HepG2 (cell line): ENCODE results near the gene C11orf91. TPM values are rescaled to one million over a fixed set of nuclear protein-coding genes. Genes with fewer than 3 reads are reported as not detected.
A peak's percentile ranks its signal among the peaks of the same experiment; 100 is the strongest.

Source experiments
- CEBPB ChIP-seq: IDR thresholded peaks from 2 replicates; pipeline ENCODE4 v1.6.1; 2011; ENCODE audit warnings: low read depth, low read length, improper control_type of control experiment, borderline replicate concordance
- E2F5 ChIP-seq: sonication (generic); formaldehyde crosslinking; conservative IDR thresholded peaks from 2 replicates; pipeline ENCODE4 v1.4.0; 2020; ENCODE audit warnings: missing genetic modification reagents
- EHMT2 ChIP-seq: fragments of 200-600 bp; sonication (generic); IDR thresholded peaks from 2 replicates; pipeline ENCODE4 v1.7.0; 2017; ENCODE audit warnings: antibody characterized with exemption, low read depth, low read length, borderline replicate concordance
- GLMP ChIP-seq: sonication (generic); formaldehyde crosslinking; IDR thresholded peaks from 2 replicates; pipeline ENCODE4 v1.9.0; 2021; ENCODE audit warnings: missing genetic modification reagents, mild to moderate bottlenecking, borderline replicate concordance
- HDAC1 ChIP-seq: sonication (generic); formaldehyde crosslinking; IDR thresholded peaks from 2 replicates; pipeline ENCODE4 v1.5.1; 2020; ENCODE audit warnings: mild to moderate bottlenecking, missing genetic modification reagents
- HNF4G ChIP-seq, 2 experiments: sonication (generic) in 1 of 2; formaldehyde crosslinking in 1 of 2; IDR thresholded peaks; 2 replicates each; pipeline versions ENCODE4 v1.4.0 to v1.6.1; 2011 to 2020; ENCODE audit warnings: borderline replicate concordance in 2 of 2, low read depth in 2 of 2, mild to moderate bottlenecking in 2 of 2, low read length in 1 of 2, missing genetic modification reagents in 1 of 2, moderate library complexity in 1 of 2
- MTA1 ChIP-seq: sonication (generic); formaldehyde crosslinking; IDR thresholded peaks from 2 replicates; pipeline ENCODE4 v1.4.0; 2020; ENCODE audit warnings: missing genetic modification reagents, mild to moderate bottlenecking, borderline replicate concordance
- REST ChIP-seq, 2 experiments: IDR thresholded peaks; 2 replicates each; pipeline ENCODE4 v1.6.1; 2011 to 2012; ENCODE audit warnings: low read length in 2 of 2, borderline replicate concordance in 1 of 2, low read depth in 1 of 2, mild to moderate bottlenecking in 1 of 2, moderate library complexity in 1 of 2
- RNF2 ChIP-seq: fragments of 450-650 bp; conservative IDR thresholded peaks from 2 replicates; pipeline ENCODE4 v1.6.1; 2016; ENCODE audit warnings: low read depth
- TARDBP ChIP-seq: sonication (generic); formaldehyde crosslinking; IDR thresholded peaks from 2 replicates; pipeline ENCODE4 v1.8.0; 2022; ENCODE audit warnings: mild to moderate bottlenecking, missing genetic modification reagents
- TRIM24 ChIP-seq: sonication (generic); formaldehyde crosslinking; IDR thresholded peaks from 2 replicates; pipeline ENCODE4 v1.8.0; 2022; ENCODE audit warnings: mild to moderate bottlenecking, missing genetic modification reagents
- UBTF ChIP-seq: sonication (generic); formaldehyde crosslinking; IDR thresholded peaks from 2 replicates; pipeline ENCODE4 v1.4.0; 2020; ENCODE audit warnings: mild to moderate bottlenecking, missing genetic modification reagents
- ZMYM4 ChIP-seq: sonication (generic); formaldehyde crosslinking; IDR thresholded peaks from 2 replicates; pipeline ENCODE4 v1.8.1; 2023; ENCODE audit warnings: mild to moderate bottlenecking, missing genetic modification reagents
- ZNF207 ChIP-seq: fragments of 450-650 bp; IDR thresholded peaks from 2 replicates; pipeline ENCODE4 v1.6.1; 2016; ENCODE audit warnings: antibody characterized with exemption, borderline replicate concordance
- ZNF614 ChIP-seq: IDR thresholded peaks from 2 replicates; pipeline ENCODE4 v1.6.1; 2018; ENCODE audit warnings: missing biosample characterization, missing genetic modification reagents, inconsistent platforms, borderline replicate concordance
- ZNF777 ChIP-seq: sonication (generic); formaldehyde crosslinking; IDR thresholded peaks from 2 replicates; pipeline ENCODE4 v1.4.0; 2020; ENCODE audit warnings: missing genetic modification reagents
- ZNF841 ChIP-seq: sonication (generic); formaldehyde crosslinking; IDR thresholded peaks from 2 replicates; pipeline ENCODE4 v1.8.1; 2023; ENCODE audit warnings: missing genetic modification reagents, borderline replicate concordance
- ZNF878 ChIP-seq: sonication (generic); formaldehyde crosslinking; IDR thresholded peaks from 2 replicates; pipeline ENCODE4 v1.8.1; 2023; ENCODE audit warnings: mild to moderate bottlenecking, missing genetic modification reagents, moderate library complexity
- polyA plus RNA-seq, 8 experiments: library from polyadenylated mRNA; depleted of rRNA in 3 of 8; stranded (reverse) in 7 of 8; unstranded in 1 of 8; fragments of >200 nt; fragmentation: Illumina TruSeq in 4 of 8; extraction: Trizol in 4 of 8; gene quantifications; 2 replicates each; pipeline versions ENCODE4 v1.2.1 to v1.2.3, GENCODE V29; 2011 to 2016; ENCODE audit warnings: low read depth in 4 of 8, missing spikeins in 1 of 8, mixed read lengths in 1 of 8; ENCODE audit not compliant: insufficient read depth in 1 of 8
- total RNA-seq, 5 experiments: library from RNA; depleted of rRNA; stranded (reverse); fragments of >200 nt; fragmentation: Illumina TruSeq; extraction: Trizol; gene quantifications; 2 replicates each; pipeline ENCODE4 v1.2.3, GENCODE V29; 2016; ENCODE audit warnings: low read depth in 1 of 5
- TF ChIP-seq, protein P1 (sequence below): IDR thresholded peaks from 2 replicates; pipeline ENCODE4 v1.6.1; 2018; ENCODE audit warnings: missing genetic modification reagents
- TF ChIP-seq, protein P2 (sequence below): sonication (generic); formaldehyde crosslinking; IDR thresholded peaks from 2 replicates; pipeline ENCODE4 v1.4.0; 2020; ENCODE audit warnings: missing genetic modification reagents

The C11orf91 gene
- total and polyA plus RNA-seq, 2 of the 13 experiments (the other 11 are each of a cell fraction or from before 2014, with no cell fraction given), result 0.35 TPM; not detected in 1

GRCh38 chr11:33695051-33695566 lies 5.5 kb downstream of the C11orf91 start (continued):
- TF ChIP-seq REST (IDR thresholded peaks at IDR 0.05; ENCODE audit: borderline replicate concordance in 1 of 2, low read depth in 1 of 2, low read length in 2 of 2) (0 out of 4 replicates have a peak, but pooled peaks of 1 of the 2 experiments have one; percentile 4), ZNF777 (CRISPR knock-in tag) (no peak), RNF2 (no peak), HDAC1 (CRISPR knock-in tag) (0 out of 2 replicates have a peak, but pooled peaks have one; percentile 34), E2F5 (CRISPR knock-in tag) (no peak), UBTF (no peak), ZNF841 (CRISPR knock-in tag) (no peak), CEBPB (no peak), TARDBP (no peak), ZMYM4 (CRISPR knock-in tag) (peak; percentile 29; the same call in 1 of the 2 replicates), HNF4G (IDR thresholded peaks at IDR 0.05; ENCODE audit: borderline replicate concordance, low read depth, low read length) (no peak), HNF4G (CRISPR knock-in tag; IDR thresholded peaks at IDR 0.05; ENCODE audit: borderline replicate concordance, low read depth) (no peak), TRIM24 (CRISPR knock-in tag) (no peak), ZNF878 (no peak), ZNF207 (no peak), GLMP (CRISPR knock-in tag) (no peak), MTA1 (CRISPR knock-in tag) (0 out of 2 replicates have a peak, but pooled peaks have one; percentile 28), EHMT2 (no peak), ZNF614 (CRISPR knock-in tag) (no peak)
- TF ChIP-seq, protein P1, sequence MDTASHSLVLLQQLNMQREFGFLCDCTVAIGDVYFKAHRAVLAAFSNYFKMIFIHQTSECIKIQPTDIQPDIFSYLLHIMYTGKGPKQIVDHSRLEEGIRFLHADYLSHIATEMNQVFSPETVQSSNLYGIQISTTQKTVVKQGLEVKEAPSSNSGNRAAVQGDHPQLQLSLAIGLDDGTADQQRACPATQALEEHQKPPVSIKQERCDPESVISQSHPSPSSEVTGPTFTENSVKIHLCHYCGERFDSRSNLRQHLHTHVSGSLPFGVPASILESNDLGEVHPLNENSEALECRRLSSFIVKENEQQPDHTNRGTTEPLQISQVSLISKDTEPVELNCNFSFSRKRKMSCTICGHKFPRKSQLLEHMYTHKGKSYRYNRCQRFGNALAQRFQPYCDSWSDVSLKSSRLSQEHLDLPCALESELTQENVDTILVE (CRISPR knock-in tag), result no peak
- TF ChIP-seq, protein P2, sequence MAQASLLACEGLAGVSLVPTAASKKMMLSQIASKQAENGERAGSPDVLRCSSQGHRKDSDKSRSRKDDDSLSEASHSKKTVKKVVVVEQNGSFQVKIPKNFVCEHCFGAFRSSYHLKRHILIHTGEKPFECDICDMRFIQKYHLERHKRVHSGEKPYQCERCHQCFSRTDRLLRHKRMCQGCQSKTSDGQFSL (CRISPR knock-in tag), result no peak
